Measurements from ENCODE around the gene TOGARAM2.

TOGARAM2 gene

GRCh38 chr2:29010946-29011345 lies 29.8 kb downstream of the TOGARAM2 start:
- no peak for DNase-seq (ENCODE audit: low spot score)

GRCh38 chr2:29011418-29012060 lies 30.4 kb downstream of the TOGARAM2 start:
- TF ChIP-seq CTCF (IDR thresholded peaks at IDR 0.05; ENCODE audit: borderline replicate concordance, control extremely low read depth, extremely low read depth, insufficient read depth, missing control alignments), result no peak
- DNase-seq (ENCODE audit: low spot score), result no peak
- in situ Hi-C loops (cut with MboI; ENCODE audit: low sequenced_read_pairs, unreplicated experiment), result no loop called here

More at GRCh38 chr2:29010946-29011345, 29.8 kb downstream of the TOGARAM2 start:
- TF ChIP-seq CTCF (IDR thresholded peaks at IDR 0.05; ENCODE audit: borderline replicate concordance, control extremely low read depth, extremely low read depth, insufficient read depth, missing control alignments), result no peak
- in situ Hi-C loops (cut with MboI; ENCODE audit: low sequenced_read_pairs, unreplicated experiment), result no loop called here

- DNase-seq (ENCODE audit: low spot score), result no peak
- TF ChIP-seq CTCF (IDR thresholded peaks at IDR 0.05; ENCODE audit: borderline replicate concordance, control extremely low read depth, extremely low read depth, insufficient read depth, missing control alignments), result no peak
- in situ Hi-C loops (cut with MboI; ENCODE audit: low sequenced_read_pairs, unreplicated experiment), result no loop called here
These were observed 31.1 kb downstream of the TOGARAM2 start for GRCh38 chr2:29012211-29012681.

- DNase-seq (ENCODE audit: low spot score), result no peak
- in situ Hi-C loops (cut with MboI; ENCODE audit: low sequenced_read_pairs, unreplicated experiment), result no loop called here
- TF ChIP-seq CTCF (IDR thresholded peaks at IDR 0.05; ENCODE audit: borderline replicate concordance, control extremely low read depth, extremely low read depth, insufficient read depth, missing control alignments), result no peak
These were observed 32.1 kb downstream of the TOGARAM2 start for GRCh38 chr2:29013057-29013780.

GRCh38 chr2:29014331-29014730 lies 33.2 kb downstream of the TOGARAM2 start:
- in situ Hi-C loops (cut with MboI; ENCODE audit: low sequenced_read_pairs, unreplicated experiment), result no loop called here
- no peak for DNase-seq (ENCODE audit: low spot score)
- TF ChIP-seq CTCF (IDR thresholded peaks at IDR 0.05; ENCODE audit: borderline replicate concordance, control extremely low read depth, extremely low read depth, insufficient read depth, missing control alignments), result no peak

GRCh38 chr2:29014811-29015421 lies 33.8 kb downstream of the TOGARAM2 start:
- in situ Hi-C loops (cut with MboI; ENCODE audit: low sequenced_read_pairs, unreplicated experiment), result no loop called here
- DNase-seq (ENCODE audit: low spot score), result no peak
- no peak for TF ChIP-seq CTCF (IDR thresholded peaks at IDR 0.05; ENCODE audit: borderline replicate concordance, control extremely low read depth, extremely low read depth, insufficient read depth, missing control alignments)

Data from GM13976 (cell line).